MCF 10A (cell line): ENCODE measurements around the gene POU3F1. TPM values are rescaled to one million over a fixed set of nuclear protein-coding genes. Genes with fewer than 3 reads are reported as not detected.
A peak's percentile ranks its signal among the peaks of the same experiment; 100 is the strongest.

Source experiments
- BruUV-seq: library from RNA; stranded (reverse); fragments of 400-500 nt; replicated peaks from 2 replicates; lab custom pipeline; 2021; lab: Mats Ljungman, UMichigan
- CTCF ChIA-PET: fragments of 300-600 bp; sonication (Branson Sonifier 250); formaldehyde crosslinking; extraction: SDS; loops from one replicate; lab custom pipeline; 2021; ENCODE audit warnings: antibody characterized with exemption, inconsistent platforms; lab: Yijun Ruan, JAX
- POLR2A ChIA-PET: fragments of 300-600, 350-650 bp; sonication (Branson Sonifier 250); formaldehyde crosslinking; extraction: SDS; loops from one replicate; lab custom pipeline; 2020; ENCODE audit warnings: antibody characterized with exemption, inconsistent platforms; lab: Yijun Ruan, JAX
- DNase-seq: peaks from one replicate; pipeline ENCODE4 v3.0.0-alpha.2; 2018; ENCODE audit not compliant: unreplicated experiment
- H3K27ac Mint-ChIP-seq: one replicate; pipeline ENCODE4 v1.8.0; 2022; ENCODE audit warnings: mild to moderate bottlenecking, low read depth, mixed read lengths; ENCODE audit not compliant: unreplicated experiment
- H3K27me3 Mint-ChIP-seq: one replicate; pipeline ENCODE4 v1.8.0; 2022; ENCODE audit warnings: mixed read lengths; ENCODE audit not compliant: insufficient read depth, unreplicated experiment
- H3K36me3 Mint-ChIP-seq: one replicate; pipeline ENCODE4 v1.8.0; 2022; ENCODE audit warnings: mild to moderate bottlenecking, moderate library complexity, mixed read lengths; ENCODE audit not compliant: insufficient read depth, unreplicated experiment
- H3K4me1 Mint-ChIP-seq: one replicate; pipeline ENCODE4 v1.8.0; 2022; ENCODE audit warnings: mixed read lengths; ENCODE audit not compliant: insufficient read depth, unreplicated experiment
- H3K4me3 Mint-ChIP-seq: one replicate; pipeline ENCODE4 v1.8.0; 2022; ENCODE audit warnings: mild to moderate bottlenecking, moderate library complexity, mixed read lengths; ENCODE audit not compliant: unreplicated experiment
- H3K9me3 Mint-ChIP-seq: one replicate; pipeline ENCODE4 v1.8.0; 2022; ENCODE audit warnings: mixed read lengths; ENCODE audit not compliant: unreplicated experiment
- CTCF ChIP-seq: fragments of 200-600 bp; IDR thresholded peaks from one replicate; pipeline ENCODE4 v1.8.0; 2022; ENCODE audit warnings: antibody characterized with exemption, mild to moderate bottlenecking; ENCODE audit not compliant: unreplicated experiment
- intact Hi-C: fragments of 100-400 bp; cut with micrococcal nuclease; formaldehyde crosslinking; loops from 2 replicates; pipeline ENCODE4 v1.14.1; 2022
- total RNA-seq: library from RNA; stranded (reverse); gene quantifications from 2 replicates; pipeline ENCODE4 v1.2.3, GENCODE V29; 2022

POU3F1 gene
- total RNA-seq, 1 experiment from 2014 or later, result 0.14 TPM

- no TSS peak for BruUV-seq
- ChIA-PET POLR2A (interaction anchor here (0.9 to 1.7 kb wide), 3 partner anchors 10 to 109 kb away, joined by 3 read pairs; no protein-coding TSS in a partner anchor), CTCF (interaction anchor here (1.4 to 5.3 kb wide), 6 partner anchors 10 to 806 kb away, joined by 3 to 58 read pairs (median 4); partner anchors contain the start of gene UTP11)
- Mint-ChIP-seq H3K27me3 (no peaks in the 10 kb centered on the region), H3K9me3 (no peaks in the 10 kb centered on the region), H3K4me1 (peaks cover 41% of the 10 kb centered on the region), H3K36me3 (peaks cover 27% of the 10 kb centered on the region), H3K27ac (peak overlapping the region; percentile 85), H3K4me3 (no peak overlapping the region)
- no peak for TF ChIP-seq CTCF
- DNase-seq, result peak; percentile 22
- intact Hi-C loops, result loop anchor here (5.0 kb wide), 1 partner anchor 33 kb away; no protein-coding TSS in a partner anchor
Measured at GRCh38 chr1:38029081-38029681, 17.4 kb downstream of the POU3F1 start.

DNA sequence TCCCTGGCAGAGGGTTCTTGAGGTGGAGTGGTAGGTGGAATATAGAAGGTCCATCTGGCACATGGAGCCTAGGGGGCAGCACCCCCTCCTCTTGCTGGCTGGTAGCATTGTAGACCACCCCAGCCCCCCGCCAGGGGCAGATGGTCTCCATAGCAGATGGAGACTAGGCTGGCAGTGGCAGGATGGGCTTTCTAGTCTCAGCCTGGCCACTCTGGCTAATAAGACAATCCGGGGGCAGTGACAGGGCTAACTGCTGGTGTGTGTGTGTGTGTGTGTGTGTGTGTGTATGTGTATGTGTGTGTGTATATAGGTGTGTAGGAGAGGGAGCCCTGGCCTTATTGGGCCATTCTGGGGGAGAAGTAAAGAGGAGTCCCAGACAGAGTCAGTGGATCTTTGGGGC, 17.9 kb downstream of the POU3F1 start:
- BruUV-seq, result no TSS peak
- Mint-ChIP-seq H3K4me3 (no peak overlapping the region), H3K4me1 (peaks cover 41% of the 10 kb centered on the region), H3K27ac (peak overlapping the region; percentile 85), H3K9me3 (no peaks in the 10 kb centered on the region), H3K27me3 (no peaks in the 10 kb centered on the region), H3K36me3 (peaks cover 32% of the 10 kb centered on the region)
- DNase-seq, result no peak
- CTCF ChIA-PET, result interaction anchor here (0.7 to 5.3 kb wide), 6 partner anchors 12 to 790 kb away, joined by 3 to 58 read pairs (median 14); partner anchors contain the start of gene UTP11
- POLR2A ChIA-PET, result interaction anchor here (0.9 to 6.1 kb wide), 5 partner anchors 10 to 791 kb away, joined by 3 to 42 read pairs (median 3); partner anchors contain the start of genes POU3F1 and UTP11
- intact Hi-C loops, result loop anchor here (5.0 kb wide), 1 partner anchor 34 kb away; no protein-coding TSS in a partner anchor
- no peak for TF ChIP-seq CTCF

GRCh38 chr1:38028105-38028591, 18.4 kb downstream of the POU3F1 start:
- intact Hi-C loops, result loop anchor here (5.0 kb wide), 1 partner anchor 34 kb away; no protein-coding TSS in a partner anchor
- ChIA-PET CTCF (interaction anchor here (0.6 to 5.3 kb wide), 19 partner anchors 9 to 811 kb away, joined by 3 to 58 read pairs (median 6); partner anchors contain the start of gene UTP11), POLR2A (interaction anchor here (0.6 to 6.1 kb wide), 12 partner anchors 9 to 832 kb away, joined by 3 to 42 read pairs (median 4); partner anchors contain the start of genes POU3F1, RRAGC and UTP11)
- DNase-seq, result peak; percentile 66
- TF ChIP-seq CTCF, result no peak
- H3K36me3 Mint-ChIP-seq, result peaks cover 37% of the 10 kb centered on the region
- H3K27me3 Mint-ChIP-seq, result no peaks in the 10 kb centered on the region
- peaks cover 41% of the 10 kb centered on the region for H3K4me1 Mint-ChIP-seq
- no peak overlapping the region for H3K4me3 Mint-ChIP-seq
- BruUV-seq, result no TSS peak
- no peaks in the 10 kb centered on the region for H3K9me3 Mint-ChIP-seq
- H3K27ac Mint-ChIP-seq, result peak overlapping the region; percentile 85
